Measurements from ENCODE around the gene POLK.

DNA sequence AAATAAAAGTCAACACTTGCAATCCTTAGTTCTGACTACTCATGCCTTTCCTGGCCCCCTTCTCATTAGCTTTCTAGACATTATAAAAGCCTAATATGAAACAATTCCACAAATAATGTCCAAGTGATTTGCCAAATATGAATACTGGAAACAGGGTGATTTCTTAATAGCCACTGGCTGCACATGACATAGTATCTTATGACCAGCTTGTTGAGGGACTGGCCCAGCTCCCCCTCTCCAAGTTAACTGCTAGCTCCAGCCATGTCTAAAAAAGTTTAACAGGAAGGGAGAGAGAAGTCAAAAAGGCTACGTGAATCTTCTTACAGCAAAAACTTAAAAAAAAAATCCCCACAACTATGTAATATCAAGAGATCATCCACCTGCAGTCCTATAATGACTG is 1.7 kb upstream of the POLK start:
- TF ChIP-seq, protein P1, sequence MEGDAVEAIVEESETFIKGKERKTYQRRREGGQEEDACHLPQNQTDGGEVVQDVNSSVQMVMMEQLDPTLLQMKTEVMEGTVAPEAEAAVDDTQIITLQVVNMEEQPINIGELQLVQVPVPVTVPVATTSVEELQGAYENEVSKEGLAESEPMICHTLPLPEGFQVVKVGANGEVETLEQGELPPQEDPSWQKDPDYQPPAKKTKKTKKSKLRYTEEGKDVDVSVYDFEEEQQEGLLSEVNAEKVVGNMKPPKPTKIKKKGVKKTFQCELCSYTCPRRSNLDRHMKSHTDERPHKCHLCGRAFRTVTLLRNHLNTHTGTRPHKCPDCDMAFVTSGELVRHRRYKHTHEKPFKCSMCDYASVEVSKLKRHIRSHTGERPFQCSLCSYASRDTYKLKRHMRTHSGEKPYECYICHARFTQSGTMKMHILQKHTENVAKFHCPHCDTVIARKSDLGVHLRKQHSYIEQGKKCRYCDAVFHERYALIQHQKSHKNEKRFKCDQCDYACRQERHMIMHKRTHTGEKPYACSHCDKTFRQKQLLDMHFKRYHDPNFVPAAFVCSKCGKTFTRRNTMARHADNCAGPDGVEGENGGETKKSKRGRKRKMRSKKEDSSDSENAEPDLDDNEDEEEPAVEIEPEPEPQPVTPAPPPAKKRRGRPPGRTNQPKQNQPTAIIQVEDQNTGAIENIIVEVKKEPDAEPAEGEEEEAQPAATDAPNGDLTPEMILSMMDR (conservative IDR thresholded peaks at IDR 0.05): no peak
- TF ChIP-seq EZH2 (IDR thresholded peaks at IDR 0.05; ENCODE audit: low read depth): no peak
